NT2/D1 (cell line): ENCODE measurements around the gene EFCAB5.

ENCODE experiments used
- YY1 ChIP-seq: IDR thresholded peaks from 2 replicates; pipeline ENCODE4 v1.6.1; 2011; ENCODE audit not compliant: insufficient read length, insufficient read depth
- ZNF274 ChIP-seq: IDR thresholded peaks from 2 replicates; pipeline ENCODE4 v1.6.1; 2011; ENCODE audit warnings: mild to moderate bottlenecking, low read depth, low read length

DNA sequence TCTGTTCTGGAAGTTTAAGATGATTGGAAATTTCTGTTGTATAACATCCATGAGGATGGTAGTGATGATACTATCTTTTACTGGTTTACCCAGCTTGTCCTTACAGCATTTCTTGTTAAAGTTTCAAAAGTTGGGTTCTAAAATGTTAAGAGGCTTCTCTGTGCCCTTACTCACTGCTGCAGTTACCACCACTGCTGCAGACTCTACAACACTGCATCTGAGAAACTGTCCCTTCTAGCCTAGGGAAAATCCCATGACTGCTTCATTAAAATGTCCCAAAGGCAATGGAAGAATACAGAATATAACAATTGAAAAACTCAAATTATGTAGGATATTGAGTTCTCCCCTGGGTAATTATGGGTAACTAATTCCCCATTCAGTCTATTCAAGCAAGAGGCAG lies 171.4 kb downstream of the EFCAB5 start:
- TF ChIP-seq YY1: no peak
- no peak for TF ChIP-seq ZNF274
